HepG2 (cell line): ENCODE results near the gene SLC16A2.

Source experiments
- AGO1 ChIP-seq: fragments of 200-400 bp; formaldehyde crosslinking; IDR thresholded peaks from 2 replicates; pipeline ENCODE4 v1.6.1; 2017; ENCODE audit warnings: mild to moderate bottlenecking, low read depth, low read length, moderate library complexity; ENCODE audit not compliant: poor library complexity, severe bottlenecking
- HIVEP1 ChIP-seq: sonication (generic); formaldehyde crosslinking; IDR thresholded peaks from 2 replicates; pipeline ENCODE4 v1.4.0; 2020; ENCODE audit warnings: mild to moderate bottlenecking, missing genetic modification reagents
- MLX ChIP-seq: IDR thresholded peaks from 2 replicates; pipeline ENCODE4 v1.6.1; 2016
- POGZ ChIP-seq: sonication (generic); formaldehyde crosslinking; IDR thresholded peaks from 2 replicates; pipeline ENCODE4 v1.4.0; 2020; ENCODE audit warnings: mild to moderate bottlenecking, missing genetic modification reagents
- REST ChIP-seq, 2 experiments: IDR thresholded peaks; 2 replicates each; pipeline ENCODE4 v1.6.1; 2011 to 2012; ENCODE audit warnings: low read length in 2 of 2, borderline replicate concordance in 1 of 2, low read depth in 1 of 2, mild to moderate bottlenecking in 1 of 2, moderate library complexity in 1 of 2
- STAT5B ChIP-seq: sonication (generic); formaldehyde crosslinking; IDR thresholded peaks from 2 replicates; pipeline ENCODE4 v1.4.0; 2020; ENCODE audit warnings: missing genetic modification reagents
- ZNF335 ChIP-seq: sonication (generic); formaldehyde crosslinking; IDR thresholded peaks from 2 replicates; pipeline ENCODE4 v1.4.0; 2020; ENCODE audit warnings: missing genetic modification reagents

- TF ChIP-seq AGO1, result no peak
- TF ChIP-seq REST (IDR thresholded peaks at IDR 0.05; ENCODE audit: borderline replicate concordance in 1 of 2, low read depth in 1 of 2, low read length in 2 of 2), result no peak
- no peak for TF ChIP-seq ZNF335 (CRISPR knock-in tag)
- TF ChIP-seq HIVEP1 (CRISPR knock-in tag), result no peak
- no peak for TF ChIP-seq STAT5B
- no peak for TF ChIP-seq MLX
- TF ChIP-seq POGZ (CRISPR knock-in tag), result peak; percentile 38; the same call in 1 of the 2 replicates
Observed at GRCh38 chrX:74550295-74550802, 129.1 kb downstream of the SLC16A2 start.
